Astrocyte of the cerebellum (primary cell): ENCODE results near the gene SLC10A7.

Experiments used
- DNase-seq: peaks from one replicate; pipeline ENCODE4 v3.0.0-alpha.2; 2011; ENCODE audit warnings: low read depth
- H3K4me3 ChIP-seq: 2 replicates; pipeline ENCODE4 v1.5.1; 2011; ENCODE audit warnings: mild to moderate bottlenecking, low read depth, low read length, moderate library complexity
- in situ Hi-C: cut with HindIII; loops from 2 replicates; pipeline ENCODE4 v1.10.0; 2017; ENCODE audit warnings: low sequenced_read_pairs
- TF ChIP-seq, protein P1 (sequence below): IDR thresholded peaks from 2 replicates; pipeline ENCODE4 v1.5.1; 2012; ENCODE audit warnings: low read length, low read depth, moderate library complexity, mild to moderate bottlenecking; ENCODE audit errors: missing control alignments

The SLC10A7 gene

DNA sequence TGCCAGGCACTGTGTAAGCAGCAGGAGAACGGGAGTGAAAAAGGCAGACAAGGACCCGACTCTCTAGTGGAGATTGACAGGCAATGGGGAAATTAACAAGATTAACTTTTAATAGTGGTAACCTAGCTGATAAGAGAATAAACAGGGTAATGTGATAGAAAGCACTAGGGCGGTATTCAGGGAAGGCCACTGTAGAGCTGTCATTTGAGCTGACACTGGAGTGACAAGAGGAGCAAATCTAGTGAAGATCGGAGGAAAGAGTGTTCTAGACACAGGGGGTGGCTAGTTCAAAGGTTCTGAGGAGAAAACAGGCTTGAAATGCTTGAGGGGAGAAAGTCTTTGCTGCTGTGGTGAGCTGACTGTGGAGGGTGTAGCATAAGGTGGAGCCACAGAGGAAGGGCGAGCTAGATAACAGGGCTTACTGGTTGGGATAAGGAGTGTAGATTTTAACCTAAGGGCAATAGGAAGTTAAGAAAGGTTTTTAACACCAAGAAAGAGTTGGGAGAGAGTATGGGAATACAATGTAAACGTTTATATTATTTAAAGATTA, 122.8 kb downstream of the SLC10A7 start:
- no peak for DNase-seq
- in situ Hi-C loops, result no loop called here
- TF ChIP-seq, protein P1, sequence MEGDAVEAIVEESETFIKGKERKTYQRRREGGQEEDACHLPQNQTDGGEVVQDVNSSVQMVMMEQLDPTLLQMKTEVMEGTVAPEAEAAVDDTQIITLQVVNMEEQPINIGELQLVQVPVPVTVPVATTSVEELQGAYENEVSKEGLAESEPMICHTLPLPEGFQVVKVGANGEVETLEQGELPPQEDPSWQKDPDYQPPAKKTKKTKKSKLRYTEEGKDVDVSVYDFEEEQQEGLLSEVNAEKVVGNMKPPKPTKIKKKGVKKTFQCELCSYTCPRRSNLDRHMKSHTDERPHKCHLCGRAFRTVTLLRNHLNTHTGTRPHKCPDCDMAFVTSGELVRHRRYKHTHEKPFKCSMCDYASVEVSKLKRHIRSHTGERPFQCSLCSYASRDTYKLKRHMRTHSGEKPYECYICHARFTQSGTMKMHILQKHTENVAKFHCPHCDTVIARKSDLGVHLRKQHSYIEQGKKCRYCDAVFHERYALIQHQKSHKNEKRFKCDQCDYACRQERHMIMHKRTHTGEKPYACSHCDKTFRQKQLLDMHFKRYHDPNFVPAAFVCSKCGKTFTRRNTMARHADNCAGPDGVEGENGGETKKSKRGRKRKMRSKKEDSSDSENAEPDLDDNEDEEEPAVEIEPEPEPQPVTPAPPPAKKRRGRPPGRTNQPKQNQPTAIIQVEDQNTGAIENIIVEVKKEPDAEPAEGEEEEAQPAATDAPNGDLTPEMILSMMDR, result no peak

DNA sequence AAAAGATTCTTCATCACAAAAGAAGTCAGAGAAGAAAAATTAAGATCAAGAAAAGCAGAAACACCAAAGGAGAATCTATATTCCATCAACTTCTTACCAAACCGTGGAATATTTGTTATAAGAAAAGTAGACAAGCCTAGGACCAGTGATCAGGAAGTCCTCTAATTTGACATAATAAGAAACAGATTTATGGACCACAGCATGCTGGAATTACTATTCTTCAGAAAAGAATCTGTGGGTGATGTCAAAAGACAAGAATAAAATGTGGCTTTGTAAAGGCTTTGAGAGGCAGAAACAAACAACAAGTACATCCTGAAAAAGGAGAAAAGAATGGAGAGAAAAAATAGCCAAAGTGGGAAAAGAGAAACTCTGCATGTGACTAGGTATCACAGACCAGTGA, 123.3 kb downstream of the SLC10A7 start:
- DNase-seq, result no peak
- in situ Hi-C loops, result no loop called here

More for the DNA sequence above, 122.8 kb downstream of the SLC10A7 start:
- H3K4me3 ChIP-seq, result no peak overlapping the region

DNA sequence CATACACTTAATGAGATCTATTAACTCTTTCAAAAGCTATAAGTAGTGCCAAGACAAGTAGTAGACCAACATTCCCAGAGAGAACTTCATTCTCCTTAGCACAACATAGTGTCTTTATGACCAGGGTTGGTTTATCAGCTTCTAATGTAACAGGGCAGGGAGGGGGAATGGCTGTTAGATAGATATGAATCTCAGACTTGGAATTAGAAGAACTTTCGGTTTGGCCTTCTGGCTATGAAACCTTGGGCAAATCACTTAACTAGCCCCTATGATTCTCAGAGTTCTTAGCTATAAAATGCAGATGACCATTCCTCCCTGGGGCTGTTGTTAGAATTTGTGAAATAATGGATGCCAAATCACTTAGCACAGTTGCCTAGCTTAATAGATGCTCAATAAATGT, 132.2 kb downstream of the SLC10A7 start:
- in situ Hi-C loops, result no loop called here
- H3K4me3 ChIP-seq, result no peak overlapping the region
- DNase-seq, result no peak
- TF ChIP-seq, protein P1, result no peak

More for the DNA sequence above, 123.3 kb downstream of the SLC10A7 start:
- H3K4me3 ChIP-seq, result no peak overlapping the region
- TF ChIP-seq, protein P1, result no peak

DNA sequence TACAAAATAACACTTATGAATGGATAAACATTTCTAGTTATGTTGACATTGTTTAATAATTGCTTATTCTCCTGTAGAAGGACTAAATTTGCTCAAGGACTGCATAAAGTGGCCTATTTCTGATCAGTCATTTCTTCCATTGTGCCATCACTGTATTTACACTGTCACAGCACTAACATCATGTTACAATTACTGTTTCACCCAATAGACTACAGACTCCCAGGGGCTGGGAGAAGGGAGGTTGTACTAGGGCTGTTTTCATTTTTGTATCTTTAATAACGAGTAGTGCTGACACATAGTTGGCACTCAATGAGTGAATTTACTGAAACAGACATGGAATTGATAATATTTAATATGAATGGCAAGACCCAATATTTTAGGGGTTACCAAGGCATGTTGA, 139.5 kb downstream of the SLC10A7 start:
- in situ Hi-C loops, result no loop called here
- DNase-seq, result no peak
- TF ChIP-seq, protein P1, result no peak
- H3K4me3 ChIP-seq, result no peak overlapping the region

DNA sequence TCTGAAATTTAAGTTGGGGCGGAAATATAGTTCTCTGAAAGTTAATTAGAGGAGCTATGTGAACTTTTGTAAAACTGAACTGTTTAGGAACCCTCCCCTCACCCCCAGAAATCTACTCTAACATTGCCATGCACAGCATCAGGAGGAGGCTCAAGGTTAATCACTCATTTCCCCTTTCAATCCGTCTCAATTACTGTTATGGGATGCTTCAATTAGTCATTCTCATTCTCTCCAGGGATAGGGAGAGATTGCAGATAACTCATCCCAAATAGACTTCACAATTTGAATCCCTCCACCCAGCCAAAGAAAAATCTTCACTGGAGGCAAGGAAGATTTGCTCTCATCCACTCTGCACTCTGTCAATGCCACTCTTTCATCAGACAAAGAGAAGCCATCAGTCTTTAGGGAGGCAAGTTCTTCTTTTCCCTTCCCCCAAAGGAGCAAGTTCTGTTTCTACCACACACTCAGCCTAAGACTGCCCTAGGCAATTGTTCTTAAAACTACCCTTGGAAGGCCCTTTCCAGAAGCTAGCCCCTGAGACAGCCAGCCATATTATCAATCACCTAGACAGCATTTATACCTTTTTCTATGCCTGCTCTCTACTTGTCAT, 140.4 kb downstream of the SLC10A7 start:
- TF ChIP-seq, protein P1, result no peak
- no peak for DNase-seq
- in situ Hi-C loops, result no loop called here
- no peak overlapping the region for H3K4me3 ChIP-seq

DNA sequence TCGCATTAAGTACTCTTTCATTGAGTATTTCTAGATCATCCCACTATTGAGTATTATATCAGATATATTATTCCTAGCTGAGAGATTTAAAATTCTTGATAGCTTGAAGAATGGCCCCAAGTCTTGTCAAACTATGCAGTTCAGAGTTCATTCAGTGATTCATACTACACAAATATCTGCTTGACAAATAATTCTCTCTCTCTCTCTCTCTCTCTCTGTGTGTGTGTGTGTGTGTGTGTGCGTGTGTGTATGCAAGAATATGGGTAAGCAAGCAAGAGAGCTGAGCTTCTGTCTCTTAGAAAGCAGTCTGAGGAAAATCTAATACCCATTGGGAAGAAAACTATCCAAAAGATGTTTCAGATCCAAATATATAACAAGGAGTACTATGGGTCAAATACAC, 142.0 kb downstream of the SLC10A7 start:
- DNase-seq, result no peak
- TF ChIP-seq, protein P1, result no peak
- H3K4me3 ChIP-seq, result no peak overlapping the region
- in situ Hi-C loops, result no loop called here
